ENCODE measurements around the gene PARP12.

The PARP12 gene

DNA sequence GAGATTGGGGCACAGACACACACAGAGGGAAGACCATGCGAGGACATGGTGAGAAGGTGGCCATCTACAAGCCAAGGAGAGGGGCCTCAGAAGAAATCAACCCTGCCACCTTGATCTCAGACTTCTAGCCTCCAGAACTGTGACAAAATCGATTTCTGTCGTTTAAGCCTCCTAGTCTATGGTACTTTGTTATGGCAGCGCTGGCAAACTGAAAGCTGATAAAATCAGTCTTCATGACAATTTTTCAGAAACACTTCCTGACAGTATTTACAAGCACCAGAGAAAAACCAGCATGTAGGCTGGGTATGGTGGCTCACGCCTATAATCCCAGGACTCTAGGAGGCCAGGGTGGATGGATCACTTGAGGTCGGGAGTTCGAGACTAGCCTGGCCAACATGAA, 4.2 kb downstream of the PARP12 start:
- DNase-seq: peak; percentile 23

- DNase-seq: no peak
Observed at GRCh38 chr7:140057143-140057535, 5.6 kb downstream of the PARP12 start.

- no peak for DNase-seq
Observed at GRCh38 chr7:140056431-140057142, 6.2 kb downstream of the PARP12 start.

- DNase-seq: no peak
Observed at GRCh38 chr7:140055833-140056232, 6.9 kb downstream of the PARP12 start.

DNA sequence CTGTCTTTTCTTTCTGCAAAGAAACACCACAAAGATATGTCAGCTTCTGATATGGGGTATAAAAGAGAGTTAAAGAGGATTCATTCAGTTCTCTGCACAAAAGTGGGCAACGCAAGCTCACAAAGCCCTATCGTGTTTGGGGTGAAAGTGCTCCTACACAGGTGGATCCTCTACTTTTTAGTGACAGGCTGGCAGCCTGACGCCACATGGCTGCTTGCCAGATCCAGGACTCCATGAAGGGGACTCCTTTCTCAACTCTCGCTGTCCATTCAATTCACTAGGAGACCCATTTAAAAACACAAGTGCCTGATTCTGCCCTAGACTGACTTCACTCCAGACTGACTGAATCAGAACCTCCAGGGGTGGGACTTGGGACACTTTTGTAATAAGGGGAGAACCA, 8.0 kb downstream of the PARP12 start:
- no peak for DNase-seq

DNA sequence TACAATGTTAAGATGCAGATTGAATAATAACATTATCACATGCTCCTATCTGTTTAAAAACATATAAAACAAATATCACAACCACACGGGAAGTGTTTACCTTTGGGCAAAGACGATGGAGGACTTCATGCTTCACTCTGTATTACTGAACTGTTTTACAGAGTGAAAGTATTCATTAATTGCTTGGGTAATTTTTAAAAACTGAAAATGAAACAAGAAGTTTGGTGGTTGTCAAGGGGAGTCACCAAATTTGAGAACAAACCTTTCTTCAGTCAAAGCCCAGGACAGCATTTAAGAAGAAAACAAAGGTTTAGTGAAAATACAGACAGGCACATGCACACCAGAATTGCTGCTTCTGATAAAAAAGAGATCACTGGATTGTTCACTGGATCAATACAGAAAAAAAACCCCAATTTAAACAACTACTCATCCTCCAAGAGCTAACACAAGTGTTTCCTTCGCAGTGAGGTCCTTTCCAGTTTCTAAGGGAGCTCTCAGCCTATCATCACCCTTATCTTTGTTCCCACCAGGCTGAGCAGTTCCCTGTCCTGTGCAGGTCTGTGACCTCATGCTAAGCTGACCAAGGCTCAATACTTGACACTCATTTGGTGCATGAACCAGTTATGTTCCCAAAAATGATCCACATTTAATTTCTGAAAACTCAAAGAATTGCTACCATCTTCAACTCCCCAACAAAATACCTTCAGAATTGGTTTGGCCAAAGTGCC, 8.8 kb downstream of the PARP12 start:
- no peak for DNase-seq

GRCh38 chr7:140051820-140052219, 10.9 kb downstream of the PARP12 start:
- no peak for DNase-seq

DNA sequence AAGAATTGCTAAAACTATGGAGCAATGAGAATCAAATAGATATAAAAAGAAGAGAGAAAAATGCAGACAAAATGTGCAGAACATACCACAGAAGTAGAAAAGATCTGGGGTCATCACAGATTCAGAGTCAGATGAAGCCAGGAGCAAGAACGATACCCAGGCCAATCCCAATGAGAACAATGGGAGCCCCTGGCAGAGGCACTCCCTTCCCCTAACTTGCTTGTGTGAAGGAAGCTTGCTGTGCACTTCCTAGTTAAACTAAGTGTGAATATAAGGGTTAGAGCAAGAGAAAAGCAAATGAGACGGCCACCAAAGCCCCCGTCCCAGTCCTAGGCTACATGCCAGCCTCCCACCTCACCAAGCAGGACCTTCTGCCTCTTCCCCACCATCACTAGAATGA, 12.7 kb downstream of the PARP12 start:
- DNase-seq: no peak

GRCh38 chr7:140049339-140050024, 13.3 kb downstream of the PARP12 start:
- no peak for DNase-seq

GRCh38 chr7:140048989-140049338, 13.8 kb downstream of the PARP12 start:
- DNase-seq: no peak

GRCh38 chr7:140048138-140048537, 14.6 kb downstream of the PARP12 start:
- no peak for DNase-seq

GRCh38 chr7:140047197-140047596, 15.6 kb downstream of the PARP12 start:
- DNase-seq: no peak

- DNase-seq: no peak
Observed at GRCh38 chr7:140045697-140046096, 17.1 kb downstream of the PARP12 start.

DNA sequence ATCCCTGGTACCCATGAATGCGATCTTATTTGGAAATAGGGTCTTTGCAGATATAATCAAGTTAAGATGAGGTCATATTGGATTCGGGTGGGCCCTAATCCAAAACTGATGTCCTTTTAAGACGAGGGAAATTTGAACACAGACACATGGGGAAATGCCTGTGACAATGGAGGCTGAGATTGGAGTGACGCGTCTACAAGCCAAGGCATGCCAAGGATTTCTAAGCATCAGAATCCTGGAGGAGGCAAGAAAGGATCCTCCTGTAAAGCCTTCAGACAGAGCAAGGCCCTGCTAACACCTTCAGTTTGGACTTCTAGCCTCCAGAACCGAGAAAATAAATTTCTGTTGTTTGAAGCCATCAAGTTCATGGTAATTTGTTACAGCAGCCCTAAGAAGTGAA, 18.5 kb downstream of the PARP12 start:
- no peak for DNase-seq

GRCh38 chr7:140042386-140042670, 20.4 kb downstream of the PARP12 start:
- no peak for DNase-seq

- no peak for DNase-seq
Observed at GRCh38 chr7:140041659-140042385, 20.9 kb downstream of the PARP12 start.

DNA sequence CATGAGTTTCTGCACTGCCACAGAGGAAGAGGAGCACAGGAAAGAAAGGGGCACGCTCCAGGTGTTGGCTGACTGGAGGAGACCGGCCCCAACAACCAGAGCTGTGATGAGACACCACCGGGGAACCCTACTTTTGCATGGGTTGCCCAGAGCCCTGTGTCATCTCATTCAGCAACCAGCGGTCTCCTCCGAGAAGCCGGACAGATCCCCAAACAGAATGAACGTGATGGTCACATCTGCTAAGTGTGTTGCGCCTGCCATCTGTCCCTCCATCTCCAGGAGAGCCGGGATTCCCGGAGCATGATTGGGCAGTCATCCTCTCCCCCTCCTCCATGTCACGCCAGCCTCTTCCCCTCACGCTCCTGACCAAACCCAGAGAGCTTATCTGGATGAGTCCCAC, 22.9 kb downstream of the PARP12 start:
- no peak for DNase-seq

DNA sequence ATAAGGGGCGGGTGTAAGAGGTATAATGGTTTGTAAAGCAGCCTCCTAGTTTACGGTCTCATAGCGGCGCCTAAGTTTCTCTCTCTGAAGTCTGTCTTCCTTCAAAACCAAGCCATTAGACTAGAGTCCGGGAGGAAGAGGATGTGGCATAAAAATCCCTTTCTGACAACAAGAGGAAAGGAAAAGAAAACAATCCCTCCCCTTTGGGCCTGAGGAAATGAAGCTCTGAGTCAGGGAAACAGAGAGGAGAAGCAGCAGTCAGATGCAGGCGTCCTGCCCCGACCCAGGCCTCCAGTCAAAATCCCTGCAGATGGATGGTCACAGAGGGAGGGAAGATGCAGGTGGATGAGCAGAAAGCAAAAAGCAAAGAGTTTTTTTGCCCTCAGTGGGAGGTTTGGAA, 23.7 kb downstream of the PARP12 start:
- no peak for DNase-seq

DNA sequence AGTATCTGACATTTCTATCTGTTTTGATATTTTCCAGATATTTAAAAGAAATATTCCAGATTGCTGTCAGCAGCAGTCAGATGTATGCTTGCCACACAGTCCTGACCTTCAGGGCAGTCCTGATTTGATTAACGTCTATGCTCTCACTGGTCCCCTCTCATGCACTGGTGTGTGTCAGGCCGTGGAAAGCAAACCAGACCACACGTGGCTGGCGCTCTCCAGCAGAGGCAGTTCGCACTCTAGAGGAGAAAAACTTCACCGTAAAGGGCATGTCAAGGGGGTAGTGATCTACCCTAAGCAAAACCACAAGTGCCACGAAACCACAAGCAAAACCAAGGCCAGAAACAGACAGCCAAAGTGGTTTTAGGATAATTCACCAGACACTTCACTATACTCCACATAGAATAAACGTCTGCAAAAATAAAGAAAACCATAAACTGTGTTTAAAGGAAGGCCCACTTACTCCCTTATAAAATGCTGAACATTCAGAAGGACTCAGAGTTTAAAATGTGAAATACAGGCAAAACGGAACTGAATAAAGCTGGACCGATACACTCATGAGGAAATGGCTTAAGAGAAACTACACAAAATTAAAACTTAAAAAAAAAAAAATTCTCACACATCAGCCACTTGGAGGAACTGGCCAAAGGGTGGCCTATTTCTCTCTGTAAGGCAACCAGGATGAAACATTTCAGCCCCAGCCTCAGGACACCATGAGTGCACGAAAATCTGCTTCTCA, 26.4 kb downstream of the PARP12 start:
- peak; percentile 50 for DNase-seq

DNA sequence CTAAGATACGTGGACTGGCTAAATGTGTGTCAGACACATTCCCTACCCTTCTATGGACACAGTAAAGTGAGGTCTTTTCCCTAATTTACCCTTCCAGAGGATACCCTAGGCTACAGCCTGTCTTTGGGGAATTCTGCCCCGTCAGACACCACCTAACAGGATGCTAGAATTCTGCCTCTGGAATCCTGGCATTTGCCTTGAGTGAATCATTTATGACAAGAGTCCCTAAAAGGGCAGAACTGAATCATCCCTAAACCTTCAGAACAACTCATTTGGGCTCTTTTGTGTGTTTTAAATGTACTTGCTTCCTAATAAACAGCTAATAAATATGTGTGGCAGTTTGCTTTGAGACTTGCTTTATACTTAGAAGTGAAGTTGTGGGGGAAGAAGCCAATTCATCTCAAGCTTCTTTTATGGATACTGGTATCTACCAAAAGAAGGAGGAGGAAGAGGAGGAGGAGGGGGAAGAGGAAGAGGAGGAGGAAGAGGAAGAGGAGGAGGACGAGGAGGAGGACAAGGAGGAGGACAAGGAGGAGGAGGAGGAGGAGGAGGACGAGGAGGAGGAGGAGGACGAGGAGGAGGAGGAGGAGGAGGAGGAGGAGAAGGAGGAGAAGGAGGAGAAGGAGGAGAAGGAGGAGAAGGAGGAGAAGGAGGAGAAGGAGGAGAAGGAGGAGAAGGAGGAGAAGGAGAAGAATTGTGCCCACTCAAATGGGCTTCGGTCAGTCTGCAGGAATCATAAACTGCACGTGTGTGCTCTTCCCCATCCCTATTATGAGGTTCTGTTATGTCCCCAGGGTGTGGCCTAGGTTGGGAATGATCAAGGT, 27.1 kb downstream of the PARP12 start:
- DNase-seq: no peak

DNA sequence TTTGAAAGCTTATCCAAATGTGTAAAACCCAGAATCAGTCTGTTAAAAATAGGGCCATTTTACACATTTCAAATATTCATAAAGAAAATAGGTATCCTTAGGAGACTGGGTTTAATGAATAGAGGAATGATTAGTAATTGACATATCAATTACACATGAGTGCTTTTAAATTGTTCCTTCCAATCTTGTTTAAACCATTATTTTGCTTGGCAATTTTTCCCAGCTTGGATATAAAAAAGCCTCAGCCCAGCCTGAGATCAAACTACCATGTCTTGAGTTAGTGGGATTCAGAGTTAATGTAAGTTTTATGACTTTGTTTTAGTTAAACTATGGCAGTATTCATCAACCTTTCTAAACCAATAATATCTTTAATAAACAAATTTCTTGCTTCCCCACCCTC, 28.3 kb downstream of the PARP12 start:
- no peak for DNase-seq

GRCh38 chr7:140033779-140034363, 28.9 kb downstream of the PARP12 start:
- no peak for DNase-seq

Data from hematopoietic multipotent progenitor cell treated with erythropoietin and hydrocortisone succinate and interleukin-3 and kit ligand, for 6 days (in vitro differentiated cells).